H1 (cell line): Measurements from ENCODE around the gene PAOX. TPM values are rescaled to one million over a fixed set of nuclear protein-coding genes. Genes with fewer than 3 reads are reported as not detected.

Source experiments
- TCF12 ChIP-seq: IDR thresholded peaks from 2 replicates; pipeline ENCODE4 v1.6.1; 2011; ENCODE audit warnings: low read depth, mild to moderate bottlenecking, low read length
- YY1 ChIP-seq: IDR thresholded peaks from 2 replicates; pipeline ENCODE4 v1.6.1; 2011; ENCODE audit warnings: low read depth, mild to moderate bottlenecking, low read length
- polyA plus RNA-seq, 7 experiments: library from polyadenylated mRNA; depleted of rRNA in 3 of 7; stranded (reverse) in 5 of 7; unstranded in 2 of 7; fragments of >200 nt in 5 of 7; fragments of 200-250 nt in 2 of 7; gene quantifications; 1 replicate in 5 of 7; 2 replicates in 1 of 7; 4 replicates in 1 of 7; pipeline versions ENCODE4 v1.2.1 to v1.2.3, GENCODE V29; 2011 to 2013; ENCODE audit warnings: missing spikeins in 2 of 7, mixed read lengths in 2 of 7
- total RNA-seq: library from RNA; stranded (reverse); fragmentation: NEBNext Ultra II Directional; extraction: Animal tissue kit (Norgen Biotek cat#: 25700); gene quantifications from 2 replicates; pipeline ENCODE4 v1.2.1, GENCODE V29; 2021
- TF ChIP-seq, protein P1 (sequence below): IDR thresholded peaks from 2 replicates; pipeline ENCODE4 v1.6.1; 2011; ENCODE audit warnings: low read depth, mild to moderate bottlenecking, low read length; ENCODE audit not compliant: insufficient read depth

The PAOX gene
- total and polyA plus RNA-seq, 2 of the 8 experiments (the other 6 are each of a cell fraction or from before 2014, with no cell fraction given), result 3.7 to 4.3 TPM

DNA sequence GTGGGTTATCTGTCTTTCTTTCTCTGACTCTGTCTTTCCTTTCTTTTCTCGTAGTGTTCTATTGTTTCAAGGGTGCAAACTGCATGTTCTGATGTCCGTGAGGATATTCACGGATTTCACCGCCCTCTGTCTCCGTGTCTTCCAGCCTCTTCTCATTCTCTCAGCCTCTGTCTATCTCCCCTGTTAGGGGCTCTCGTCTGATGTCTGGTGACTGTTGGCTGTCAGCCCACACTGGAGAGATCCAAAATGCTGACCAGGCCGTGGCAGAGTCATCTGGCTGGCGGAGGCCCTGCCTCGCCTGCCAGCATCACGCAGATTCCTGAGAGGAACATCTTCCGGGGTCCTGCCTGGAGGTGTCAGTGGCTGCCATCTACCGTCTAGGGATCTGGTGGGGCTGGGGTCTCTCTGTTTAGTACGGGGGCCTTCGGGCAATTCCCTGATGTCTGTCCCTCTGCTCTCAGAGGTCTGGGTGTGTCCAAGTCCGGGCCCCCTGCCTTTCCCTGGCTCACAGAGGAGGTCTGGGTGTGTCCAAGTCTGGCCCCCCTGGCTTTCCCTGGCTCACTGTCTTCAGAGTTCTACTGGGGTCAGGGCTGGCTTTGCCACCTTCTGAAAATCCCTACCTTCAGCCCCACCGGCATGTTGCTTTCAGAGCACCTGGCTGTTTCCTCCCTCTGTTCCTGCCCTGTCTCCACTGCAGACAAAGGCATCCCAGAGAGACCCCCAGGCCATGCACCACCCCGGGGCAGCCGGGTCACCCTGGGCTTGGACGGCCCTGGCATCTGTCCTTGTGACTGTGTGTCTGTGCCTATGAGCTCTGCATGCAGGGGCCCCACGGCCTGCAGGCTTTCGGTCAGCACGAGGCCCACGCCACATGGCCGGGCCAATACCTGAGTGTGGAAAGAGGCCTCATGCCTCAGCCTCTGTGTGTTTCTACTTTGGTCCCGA, 60.7 kb downstream of the PAOX start (continued):
- TF ChIP-seq, protein P1, sequence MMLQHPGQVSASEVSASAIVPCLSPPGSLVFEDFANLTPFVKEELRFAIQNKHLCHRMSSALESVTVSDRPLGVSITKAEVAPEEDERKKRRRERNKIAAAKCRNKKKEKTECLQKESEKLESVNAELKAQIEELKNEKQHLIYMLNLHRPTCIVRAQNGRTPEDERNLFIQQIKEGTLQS, result no peak
- TF ChIP-seq YY1 (no peak), TCF12 (no peak)
